Activated CD4-positive, CD25-positive, alpha-beta regulatory T cell treated with anti-CD3 and anti-CD28 coated beads, Interleukin-2, amount 50 U/mL, for 72 hours (primary cell): ENCODE data around the gene RGPD8.
"Not testable (repeated sequence)": the region's sequence is repeated elsewhere in the genome, so short reads cannot be mapped to it uniquely, and the experiment has no call there.

Source experiments
- DNase-seq: peaks from one replicate; pipeline ENCODE4 v3.0.0; 2021

The RGPD8 gene

GRCh38 chr2:112434890-112435715 lies 1.7 kb upstream of the RGPD8 start:
- DNase-seq, result not testable (repeated sequence)

- DNase-seq, result no peak
Measured at GRCh38 chr2:112433932-112434730, 686 bp upstream of the RGPD8 start.

GRCh38 chr2:112432735-112433479 lies 538 bp downstream of the RGPD8 start:
- peak; percentile 54 for DNase-seq

GRCh38 chr2:112432390-112432734 lies 1.1 kb downstream of the RGPD8 start:
- not testable (repeated sequence) for DNase-seq

- DNase-seq, result not testable (repeated sequence)
Measured at GRCh38 chr2:112431587-112432295, 1.7 kb downstream of the RGPD8 start.

- not testable (repeated sequence) for DNase-seq
Measured at GRCh38 chr2:112424553-112424952, 8.9 kb downstream of the RGPD8 start.

- not testable (repeated sequence) for DNase-seq
Measured at GRCh38 chr2:112416860-112417259, 16.6 kb downstream of the RGPD8 start.

- DNase-seq, result not testable (repeated sequence)
Measured at GRCh38 chr2:112360055-112360454, 73.4 kb downstream of the RGPD8 start.

GRCh38 chr2:112354335-112354734 lies 79.1 kb downstream of the RGPD8 start:
- not testable (repeated sequence) for DNase-seq

- DNase-seq, result not testable (repeated sequence)
Measured at GRCh38 chr2:112352809-112353603, 80.4 kb downstream of the RGPD8 start.

- DNase-seq, result not testable (repeated sequence)
Measured at GRCh38 chr2:112352292-112352691, 81.2 kb downstream of the RGPD8 start.

- no peak for DNase-seq
Measured at GRCh38 chr2:112345030-112346027, 88.1 kb downstream of the RGPD8 start.

GRCh38 chr2:112343827-112344585 lies 89.4 kb downstream of the RGPD8 start:
- no peak for DNase-seq

- no peak for DNase-seq
Measured at GRCh38 chr2:112342067-112342550, 91.3 kb downstream of the RGPD8 start.

- DNase-seq, result no peak
Measured at GRCh38 chr2:112340475-112341267, 92.8 kb downstream of the RGPD8 start.

- DNase-seq, result no peak
Measured at GRCh38 chr2:112339986-112340385, 93.5 kb downstream of the RGPD8 start.

- DNase-seq, result no peak
Measured at GRCh38 chr2:112335600-112335999, 97.8 kb downstream of the RGPD8 start.

GRCh38 chr2:112332123-112332696 lies 101.2 kb downstream of the RGPD8 start:
- no peak for DNase-seq
